Activated CD4-positive, alpha-beta T cell treated with anti-CD3 and anti-CD28 coated beads, Interleukin-2, amount 10 ng/mL, durations not matched to agents 7 days and 5 days (primary cell): ENCODE data around the gene DOP1A. TPM values are rescaled to one million over a fixed set of nuclear protein-coding genes. Genes with fewer than 3 reads are reported as not detected.
A peak's percentile ranks its signal among the peaks of the same experiment; 100 is the strongest.

Source experiments
- CTCF ChIA-PET: fragments of 350-600 bp; sonication (Branson Sonifier 250); formaldehyde crosslinking; loops from one replicate; lab custom pipeline; 2021; ENCODE audit warnings: antibody characterized with exemption; lab: Charles Lee
- POLR2A ChIA-PET: fragments of 350-600 bp; sonication (Branson Sonifier 250); formaldehyde crosslinking; loops from one replicate; lab custom pipeline; 2021; ENCODE audit warnings: antibody characterized with exemption; lab: Charles Lee
- DNase-seq: peaks from one replicate; pipeline ENCODE4 v3.0.0-alpha.2; 2020
- H3K27ac Mint-ChIP-seq: one replicate; pipeline ENCODE4 v1.8.0; 2021; ENCODE audit warnings: mild to moderate bottlenecking, moderate library complexity, mixed read lengths
- H3K27me3 Mint-ChIP-seq: one replicate; pipeline ENCODE4 v1.8.0; 2021; ENCODE audit warnings: mixed read lengths
- H3K36me3 Mint-ChIP-seq: one replicate; pipeline ENCODE4 v1.8.0; 2021; ENCODE audit warnings: low read depth, mixed read lengths
- H3K4me1 Mint-ChIP-seq: one replicate; pipeline ENCODE4 v1.8.0; 2021; ENCODE audit warnings: mixed read lengths
- H3K4me3 Mint-ChIP-seq: one replicate; pipeline ENCODE4 v1.8.0; 2021; ENCODE audit warnings: mild to moderate bottlenecking, moderate library complexity, mixed read lengths
- H3K9me3 Mint-ChIP-seq: one replicate; pipeline ENCODE4 v1.8.0; 2021; ENCODE audit warnings: mixed read lengths
- total RNA-seq, 2 experiments: library from RNA; stranded (reverse); gene quantifications; one replicate each; pipeline ENCODE4 v1.2.3, GENCODE V29; 2021

Gene DOP1A
- total RNA-seq, 2 experiments from 2014 or later, result 15.4 to 18.5 TPM

GRCh38 chr6:83061190-83061589 lies 6.3 kb upstream of the DOP1A start:
- ChIA-PET POLR2A (no interaction called here), CTCF (no interaction called here)
- no peaks in the 10 kb centered on the region for H3K27me3 Mint-ChIP-seq

GRCh38 chr6:83062225-83062624 lies 5.2 kb upstream of the DOP1A start:
- ChIA-PET CTCF (no interaction called here), POLR2A (no interaction called here)
- peaks cover 17% of the 10 kb centered on the region for H3K4me1 Mint-ChIP-seq

More at GRCh38 chr6:83061190-83061589, 6.3 kb upstream of the DOP1A start:
- Mint-ChIP-seq H3K27ac (no peak overlapping the region), H3K4me3 (no peak overlapping the region), H3K9me3 (no peaks in the 10 kb centered on the region), H3K4me1 (peaks cover 16% of the 10 kb centered on the region), H3K36me3 (peaks cover 10% of the 10 kb centered on the region)
- no peak for DNase-seq

GRCh38 chr6:83065511-83066192 lies 1.8 kb upstream of the DOP1A start, which contains the start of gene UBE3D:
Gene UBE3D, minus strand, starts transcription at chr6:83065841. Its CDS starts 123 bp downstream, at chr6:83065718.
- POLR2A ChIA-PET, result interaction anchor here (0.6 kb wide), 1 partner anchor 123 kb away, joined by 5 read pairs; no protein-coding TSS in a partner anchor
- Mint-ChIP-seq H3K4me3 (peak within 1 kb of the TSS; percentile 88), H3K27me3 (no peaks in the 10 kb centered on the region), H3K27ac (peak within 1 kb of the TSS; percentile 76), H3K36me3 (no peaks in the 10 kb centered on the region), H3K9me3 (no peaks in the 10 kb centered on the region), H3K4me1 (peaks cover 42% of the 10 kb centered on the region)
- DNase-seq, result peak; percentile 92
- CTCF ChIA-PET, result interaction anchor here (0.6 to 3.8 kb wide), 40 partner anchors 10 to 1334 kb away, joined by 3 to 59 read pairs (median 5); partner anchors contain the start of genes PGM3, PRSS35 and RWDD2A

More at GRCh38 chr6:83062225-83062624, 5.2 kb upstream of the DOP1A start:
- Mint-ChIP-seq H3K4me3 (no peak overlapping the region), H3K36me3 (peaks cover 5% of the 10 kb centered on the region), H3K9me3 (no peaks in the 10 kb centered on the region), H3K27me3 (no peaks in the 10 kb centered on the region), H3K27ac (no peak overlapping the region)
- no peak for DNase-seq

- H3K27ac Mint-ChIP-seq, result peak overlapping the region; percentile 88
- no peaks in the 10 kb centered on the region for H3K9me3 Mint-ChIP-seq
- ChIA-PET CTCF (interaction anchor here (0.6 to 3.7 kb wide), 5 partner anchors 12 to 820 kb away, joined by 3 to 42 read pairs (median 5); no protein-coding TSS in a partner anchor), POLR2A (no interaction called here)
- no peaks in the 10 kb centered on the region for H3K27me3 Mint-ChIP-seq
- H3K4me3 Mint-ChIP-seq, result peak overlapping the region; percentile 88
- H3K36me3 Mint-ChIP-seq, result no peaks in the 10 kb centered on the region
- DNase-seq, result no peak
- peaks cover 47% of the 10 kb centered on the region for H3K4me1 Mint-ChIP-seq
Measured at GRCh38 chr6:83068616-83069015, 1.1 kb downstream of the DOP1A start.

- DNase-seq, result no peak
- H3K27me3 Mint-ChIP-seq, result no peaks in the 10 kb centered on the region
- H3K9me3 Mint-ChIP-seq, result no peaks in the 10 kb centered on the region
- peaks cover 40% of the 10 kb centered on the region for H3K4me1 Mint-ChIP-seq
- no peak overlapping the region for H3K27ac Mint-ChIP-seq
- ChIA-PET POLR2A (no interaction called here), CTCF (interaction anchor here (1.5 kb wide), 1 partner anchor 18 kb away, joined by 4 read pairs; no protein-coding TSS in a partner anchor)
- H3K36me3 Mint-ChIP-seq, result no peaks in the 10 kb centered on the region
- no peak overlapping the region for H3K4me3 Mint-ChIP-seq
Measured at GRCh38 chr6:83069633-83070032, 2.2 kb downstream of the DOP1A start.

GRCh38 chr6:83071023-83071422 lies 3.6 kb downstream of the DOP1A start:
- ChIA-PET POLR2A (no interaction called here), CTCF (interaction anchor here (1.5 kb wide), 1 partner anchor 16 kb away, joined by 4 read pairs; no protein-coding TSS in a partner anchor)
- DNase-seq, result no peak
- H3K4me3 Mint-ChIP-seq, result no peak overlapping the region
- peaks cover 33% of the 10 kb centered on the region for H3K4me1 Mint-ChIP-seq
- no peaks in the 10 kb centered on the region for H3K9me3 Mint-ChIP-seq
- no peaks in the 10 kb centered on the region for H3K27me3 Mint-ChIP-seq
- H3K36me3 Mint-ChIP-seq, result no peaks in the 10 kb centered on the region
- H3K27ac Mint-ChIP-seq, result no peak overlapping the region

GRCh38 chr6:83071707-83072106 lies 4.2 kb downstream of the DOP1A start:
- H3K27ac Mint-ChIP-seq, result no peak overlapping the region
- H3K9me3 Mint-ChIP-seq, result no peaks in the 10 kb centered on the region
- no peak overlapping the region for H3K4me3 Mint-ChIP-seq
- H3K4me1 Mint-ChIP-seq, result peaks cover 31% of the 10 kb centered on the region
- H3K27me3 Mint-ChIP-seq, result no peaks in the 10 kb centered on the region
- CTCF ChIA-PET, result no interaction called here
- POLR2A ChIA-PET, result no interaction called here
- H3K36me3 Mint-ChIP-seq, result no peaks in the 10 kb centered on the region
- no peak for DNase-seq

GRCh38 chr6:83072726-83073125 lies 5.3 kb downstream of the DOP1A start:
- Mint-ChIP-seq H3K27ac (no peak overlapping the region), H3K4me3 (no peak overlapping the region), H3K4me1 (peaks cover 28% of the 10 kb centered on the region), H3K9me3 (no peaks in the 10 kb centered on the region), H3K36me3 (no peaks in the 10 kb centered on the region), H3K27me3 (no peaks in the 10 kb centered on the region)
- DNase-seq, result no peak
- ChIA-PET CTCF (no interaction called here), POLR2A (no interaction called here)

DNA sequence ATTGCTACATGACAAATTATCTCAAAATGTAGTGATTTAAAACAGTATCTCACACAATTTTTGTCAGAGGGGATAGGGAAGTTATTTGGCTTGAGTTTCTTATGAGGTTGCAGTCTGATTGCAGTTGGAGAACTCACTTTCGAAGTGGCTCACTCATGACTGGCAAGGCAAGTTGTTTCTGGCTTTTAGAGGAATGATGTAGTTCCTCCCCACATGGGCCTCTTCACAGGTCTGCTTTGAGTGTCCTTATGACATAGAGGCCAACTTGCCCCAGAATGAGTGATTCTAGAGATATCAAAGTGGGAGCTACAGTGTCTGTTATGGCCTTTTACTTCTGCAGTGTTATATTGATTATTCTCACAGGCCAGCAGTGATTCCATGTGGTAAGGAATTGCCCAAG lies 6.1 kb downstream of the DOP1A start:
- no peak for DNase-seq
- Mint-ChIP-seq H3K4me1 (peaks cover 23% of the 10 kb centered on the region), H3K27me3 (no peaks in the 10 kb centered on the region), H3K36me3 (no peaks in the 10 kb centered on the region), H3K9me3 (no peaks in the 10 kb centered on the region), H3K4me3 (no peak overlapping the region), H3K27ac (no peak overlapping the region)
- CTCF ChIA-PET, result no interaction called here
- POLR2A ChIA-PET, result no interaction called here

- CTCF ChIA-PET, result interaction anchor here (8.2 kb wide), 1 partner anchor 17 kb away, joined by 42 read pairs; the partner anchor contains the start of genes DOP1A and UBE3D
- H3K4me3 Mint-ChIP-seq, result no peak overlapping the region
Measured at GRCh38 chr6:83083476-83083875, 16.0 kb downstream of the DOP1A start.

DNA sequence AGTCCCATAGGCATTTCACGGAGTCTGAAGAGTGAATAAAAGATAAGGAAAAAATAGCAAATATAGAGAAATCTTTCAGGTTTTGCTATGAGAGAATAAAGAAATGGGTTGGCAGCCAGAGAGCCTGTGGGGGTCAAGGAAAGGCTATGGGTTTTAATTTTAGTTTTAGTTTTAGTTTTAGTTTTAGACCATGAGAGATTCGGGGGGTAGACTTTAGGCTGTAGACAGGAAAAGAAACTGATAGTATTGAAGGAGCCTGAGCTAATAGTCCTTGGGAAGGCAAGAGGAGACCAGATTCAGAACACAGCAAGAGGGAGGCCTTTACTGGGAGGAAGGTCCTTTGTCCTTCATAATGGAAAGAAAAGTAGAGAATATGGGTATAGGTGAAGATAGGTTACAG lies 19.3 kb downstream of the DOP1A start:
- ChIA-PET CTCF (interaction anchor here (1.4 to 8.2 kb wide), 2 partner anchors 16 to 20 kb away, joined by 4 to 42 read pairs; partner anchors contain the start of genes DOP1A and UBE3D), POLR2A (no interaction called here)
- Mint-ChIP-seq H3K27ac (no peak overlapping the region), H3K9me3 (peaks cover 2% of the 10 kb centered on the region), H3K27me3 (no peaks in the 10 kb centered on the region), H3K36me3 (peaks cover 14% of the 10 kb centered on the region), H3K4me1 (peaks cover 18% of the 10 kb centered on the region), H3K4me3 (peak overlapping the region; percentile 41)
- DNase-seq, result no peak

More at GRCh38 chr6:83083476-83083875, 16.0 kb downstream of the DOP1A start:
- H3K36me3 Mint-ChIP-seq, result peaks cover 16% of the 10 kb centered on the region
- peaks cover 2% of the 10 kb centered on the region for H3K9me3 Mint-ChIP-seq
- peaks cover 24% of the 10 kb centered on the region for H3K4me1 Mint-ChIP-seq
- no peaks in the 10 kb centered on the region for H3K27me3 Mint-ChIP-seq
- no peak for DNase-seq
- no peak overlapping the region for H3K27ac Mint-ChIP-seq
- POLR2A ChIA-PET, result no interaction called here

DNA sequence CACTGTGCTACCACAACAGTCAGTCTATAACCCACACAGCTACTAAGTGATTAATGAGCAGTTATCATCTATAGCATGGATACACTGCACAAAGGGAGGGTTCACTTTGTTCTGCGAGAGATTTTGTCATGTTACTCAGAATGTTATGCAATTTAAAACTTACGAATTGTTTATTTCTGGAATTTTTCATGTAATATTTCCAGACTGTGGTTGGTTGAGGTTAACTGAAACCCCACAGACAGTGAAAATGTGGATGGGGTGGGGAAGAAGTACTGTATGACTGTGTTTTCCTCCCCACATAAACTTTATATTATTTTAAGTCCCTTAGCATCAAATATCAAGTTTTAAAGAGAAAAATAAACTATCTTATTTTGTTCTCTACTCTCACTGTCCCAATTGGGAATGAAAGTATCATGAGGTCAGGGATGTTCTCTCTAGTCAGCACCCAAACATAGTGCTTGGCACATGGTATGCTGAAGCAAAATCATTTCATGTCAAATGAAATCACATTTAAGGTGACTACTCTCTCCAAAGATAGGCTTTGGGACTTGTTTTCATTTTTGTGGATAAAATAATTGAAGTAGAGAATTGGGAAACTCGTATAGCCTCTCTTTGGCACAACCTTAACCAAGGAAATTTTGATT lies 25.4 kb downstream of the DOP1A start:
- Mint-ChIP-seq H3K9me3 (peaks cover 2% of the 10 kb centered on the region), H3K27ac (no peak overlapping the region), H3K4me3 (no peak overlapping the region), H3K36me3 (peaks cover 2% of the 10 kb centered on the region), H3K27me3 (no peaks in the 10 kb centered on the region), H3K4me1 (peaks cover 2% of the 10 kb centered on the region)
- CTCF ChIA-PET, result interaction anchor here (1.3 kb wide), 1 partner anchor 25 kb away, joined by 4 read pairs; the partner anchor contains the start of gene DOP1A
- no peak for DNase-seq
- POLR2A ChIA-PET, result no interaction called here

GRCh38 chr6:83096791-83097190 lies 29.3 kb downstream of the DOP1A start:
- no peaks in the 10 kb centered on the region for H3K9me3 Mint-ChIP-seq
- H3K36me3 Mint-ChIP-seq, result peaks cover 9% of the 10 kb centered on the region
- no peaks in the 10 kb centered on the region for H3K27me3 Mint-ChIP-seq
- no peak overlapping the region for H3K27ac Mint-ChIP-seq
- H3K4me1 Mint-ChIP-seq, result no peaks in the 10 kb centered on the region
- ChIA-PET POLR2A (no interaction called here), CTCF (interaction anchor here (0.6 kb wide), 1 partner anchor 1132 kb away, joined by 3 read pairs; no protein-coding TSS in a partner anchor)
- no peak for DNase-seq
- no peak overlapping the region for H3K4me3 Mint-ChIP-seq
